Caco-2 (cell line): ENCODE results near the gene VOPP1. TPM values are rescaled to one million over a fixed set of nuclear protein-coding genes. Genes with fewer than 3 reads are reported as not detected.

Source experiments
- BruUV-seq: library from RNA; stranded (reverse); fragments of 400-500 nt; replicated peaks from 2 replicates; lab custom pipeline; 2021; lab: Mats Ljungman, UMichigan
- CTCF ChIA-PET: fragments of 300-600 bp; sonication (Branson Sonifier 250); formaldehyde crosslinking; loops from one replicate; lab custom pipeline; 2022; ENCODE audit warnings: antibody characterized with exemption; lab: Charles Lee
- POLR2A ChIA-PET: fragments of 300-600 bp; sonication (Branson Sonifier 250); formaldehyde crosslinking; loops from one replicate; lab custom pipeline; 2022; ENCODE audit warnings: antibody characterized with exemption; lab: Charles Lee
- DNase-seq, 2 experiments: peaks; one replicate each; pipeline versions ENCODE4 v3.0.0 to v3.0.0-alpha.2; 2020 to 2022
- H3K27me3 ChIP-seq: replicated peaks from 2 replicates; pipeline ENCODE4 v1.6.0; 2011; ENCODE audit warnings: low read length; ENCODE audit not compliant: control insufficient read depth, insufficient read depth
- H3K36me3 ChIP-seq: 2 replicates; pipeline ENCODE4 v1.5.1; 2011; ENCODE audit warnings: low read length; ENCODE audit not compliant: control insufficient read depth, insufficient read depth
- H3K4me1 ChIP-seq: fragments of 250-450 bp; sonication (Bioruptor Pico); 2 replicates; pipeline ENCODE4 v1.5.1; 2020; ENCODE audit warnings: mild to moderate bottlenecking
- H3K4me3 ChIP-seq: 2 replicates; pipeline ENCODE4 v1.5.1; 2011; ENCODE audit warnings: low read depth, mild to moderate bottlenecking, control low read depth, low read length
- H3K9me3 ChIP-seq: fragments of 250-450 bp; sonication (Bioruptor Pico); 2 replicates; pipeline ENCODE4 v1.5.1; 2020; ENCODE audit warnings: mild to moderate bottlenecking, moderate library complexity
- H3K27ac Mint-ChIP-seq: one replicate; pipeline ENCODE4 v1.8.0; 2022; ENCODE audit warnings: mixed read lengths; ENCODE audit not compliant: unreplicated experiment
- H3K27me3 Mint-ChIP-seq: one replicate; pipeline ENCODE4 v1.8.0; 2022; ENCODE audit warnings: mixed read lengths; ENCODE audit not compliant: insufficient read depth, unreplicated experiment
- H3K36me3 Mint-ChIP-seq: one replicate; pipeline ENCODE4 v1.8.0; 2022; ENCODE audit warnings: mild to moderate bottlenecking, mixed read lengths; ENCODE audit not compliant: insufficient read depth, unreplicated experiment
- H3K4me1 Mint-ChIP-seq: one replicate; pipeline ENCODE4 v1.8.0; 2022; ENCODE audit warnings: low read depth, mixed read lengths; ENCODE audit not compliant: unreplicated experiment
- H3K4me3 Mint-ChIP-seq: one replicate; pipeline ENCODE4 v1.8.0; 2022; ENCODE audit warnings: mild to moderate bottlenecking, moderate library complexity, mixed read lengths; ENCODE audit not compliant: unreplicated experiment
- H3K9me3 Mint-ChIP-seq: one replicate; pipeline ENCODE4 v1.8.0; 2022; ENCODE audit warnings: mixed read lengths; ENCODE audit not compliant: unreplicated experiment
- intact Hi-C: fragments of 100-400 bp; cut with micrococcal nuclease; formaldehyde crosslinking; loops from one replicate; pipeline ENCODE4 v1.10.0; 2022; ENCODE audit not compliant: unreplicated experiment
- total RNA-seq: library from RNA; stranded (reverse); gene quantifications from 2 replicates; pipeline ENCODE4 v1.2.3, GENCODE V29; 2022
- TF ChIP-seq, protein P1 (sequence below), 2 experiments: fragments of 200-600 bp in 1 of 2; IDR thresholded peaks; 1 replicate in 1 of 2; 2 replicates in 1 of 2; pipeline versions ENCODE4 v1.5.1 to v1.8.0; 2011 to 2022; ENCODE audit warnings: antibody characterized with exemption in 1 of 2, control low read depth in 1 of 2, inconsistent platforms in 1 of 2, low read depth in 1 of 2, low read length in 1 of 2, mild to moderate bottlenecking in 1 of 2, moderate library complexity in 1 of 2; ENCODE audit not compliant: insufficient read depth in 1 of 2, severe bottlenecking in 1 of 2, unreplicated experiment in 1 of 2

VOPP1 gene
- total RNA-seq, 1 experiment from 2014 or later, result 46.8 TPM

DNA sequence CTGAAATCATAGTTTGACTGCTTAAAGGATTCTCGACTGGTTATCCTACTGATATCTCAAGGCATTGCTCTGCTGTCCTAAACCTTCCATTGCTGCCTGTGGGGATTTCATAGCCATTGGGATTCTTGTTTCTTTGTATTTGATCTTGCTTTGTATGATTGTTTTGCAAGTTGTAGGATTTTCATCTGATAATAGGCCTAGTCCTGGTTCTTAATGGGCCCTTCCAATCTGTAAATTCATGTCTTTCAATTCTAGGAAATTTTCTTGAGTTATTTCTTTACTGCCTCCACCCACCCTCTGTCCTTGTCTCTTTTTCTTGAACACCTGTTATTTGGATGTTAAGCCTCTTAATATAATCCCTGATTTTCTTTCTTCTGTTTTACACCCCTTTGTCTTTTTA lies 134.9 kb downstream of the VOPP1 start:
- POLR2A ChIA-PET, result no interaction called here
- Mint-ChIP-seq H3K4me1 (no peaks in the 10 kb centered on the region), H3K4me3 (no peak overlapping the region), H3K36me3 (no peaks in the 10 kb centered on the region), H3K27me3 (no peaks in the 10 kb centered on the region), H3K27ac (no peak overlapping the region), H3K9me3 (no peaks in the 10 kb centered on the region)
- TF ChIP-seq, protein P1, sequence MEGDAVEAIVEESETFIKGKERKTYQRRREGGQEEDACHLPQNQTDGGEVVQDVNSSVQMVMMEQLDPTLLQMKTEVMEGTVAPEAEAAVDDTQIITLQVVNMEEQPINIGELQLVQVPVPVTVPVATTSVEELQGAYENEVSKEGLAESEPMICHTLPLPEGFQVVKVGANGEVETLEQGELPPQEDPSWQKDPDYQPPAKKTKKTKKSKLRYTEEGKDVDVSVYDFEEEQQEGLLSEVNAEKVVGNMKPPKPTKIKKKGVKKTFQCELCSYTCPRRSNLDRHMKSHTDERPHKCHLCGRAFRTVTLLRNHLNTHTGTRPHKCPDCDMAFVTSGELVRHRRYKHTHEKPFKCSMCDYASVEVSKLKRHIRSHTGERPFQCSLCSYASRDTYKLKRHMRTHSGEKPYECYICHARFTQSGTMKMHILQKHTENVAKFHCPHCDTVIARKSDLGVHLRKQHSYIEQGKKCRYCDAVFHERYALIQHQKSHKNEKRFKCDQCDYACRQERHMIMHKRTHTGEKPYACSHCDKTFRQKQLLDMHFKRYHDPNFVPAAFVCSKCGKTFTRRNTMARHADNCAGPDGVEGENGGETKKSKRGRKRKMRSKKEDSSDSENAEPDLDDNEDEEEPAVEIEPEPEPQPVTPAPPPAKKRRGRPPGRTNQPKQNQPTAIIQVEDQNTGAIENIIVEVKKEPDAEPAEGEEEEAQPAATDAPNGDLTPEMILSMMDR (IDR thresholded peaks at IDR 0.05; ENCODE audit: insufficient read depth in 1 of 2, low read depth in 1 of 2, low read length in 1 of 2, severe bottlenecking in 1 of 2, unreplicated experiment in 1 of 2), result no peak
- Histone ChIP-seq H3K9me3 (no peaks in the 10 kb centered on the region), H3K4me1 (no peaks in the 10 kb centered on the region), H3K4me3 (no peak overlapping the region), H3K27me3 (no peaks in the 10 kb centered on the region), H3K36me3 (no peaks in the 10 kb centered on the region)
- DNase-seq, result no peak
- no TSS peak for BruUV-seq
- CTCF ChIA-PET, result no interaction called here
- intact Hi-C loops, result loop anchor here (10.0 kb wide), 1 partner anchor 77 kb away; no protein-coding TSS in a partner anchor

DNA sequence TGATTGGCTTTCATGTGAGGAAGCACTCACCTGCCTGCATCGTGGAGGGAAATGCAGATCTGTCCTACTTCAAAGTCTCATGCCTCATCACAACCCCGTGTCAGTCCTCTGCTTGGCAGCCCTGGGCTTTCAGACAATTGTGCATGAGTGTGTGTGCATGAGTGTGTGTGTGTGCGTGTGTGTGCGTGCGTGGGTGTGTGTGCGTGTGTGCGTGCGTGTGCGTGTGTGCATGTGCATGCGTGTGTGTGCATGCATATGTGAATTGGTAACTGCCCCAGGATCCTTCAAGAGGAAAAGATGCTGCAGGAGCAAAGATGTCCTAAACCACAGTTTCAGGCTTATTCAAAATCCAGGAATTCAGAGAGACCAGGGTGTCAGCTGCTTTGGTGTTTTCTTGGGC lies 135.8 kb downstream of the VOPP1 start:
- ChIA-PET POLR2A (no interaction called here), CTCF (no interaction called here)
- H3K4me1 Mint-ChIP-seq, result no peaks in the 10 kb centered on the region
- H3K27me3 ChIP-seq, result no peaks in the 10 kb centered on the region
- no peaks in the 10 kb centered on the region for H3K36me3 Mint-ChIP-seq
- no peaks in the 10 kb centered on the region for H3K27me3 Mint-ChIP-seq
- no peaks in the 10 kb centered on the region for H3K36me3 ChIP-seq
- no TSS peak for BruUV-seq
- H3K4me3 Mint-ChIP-seq, result no peak overlapping the region
- H3K9me3 ChIP-seq, result no peaks in the 10 kb centered on the region
- no peak for DNase-seq
- H3K9me3 Mint-ChIP-seq, result no peaks in the 10 kb centered on the region
- intact Hi-C loops, result loop anchor here (10.0 kb wide), 1 partner anchor 78 kb away; no protein-coding TSS in a partner anchor
- TF ChIP-seq, protein P1 (IDR thresholded peaks at IDR 0.05; ENCODE audit: insufficient read depth in 1 of 2, low read depth in 1 of 2, low read length in 1 of 2, severe bottlenecking in 1 of 2, unreplicated experiment in 1 of 2), result no peak
- no peaks in the 10 kb centered on the region for H3K4me1 ChIP-seq
- H3K4me3 ChIP-seq, result no peak overlapping the region
- H3K27ac Mint-ChIP-seq, result no peak overlapping the region

DNA sequence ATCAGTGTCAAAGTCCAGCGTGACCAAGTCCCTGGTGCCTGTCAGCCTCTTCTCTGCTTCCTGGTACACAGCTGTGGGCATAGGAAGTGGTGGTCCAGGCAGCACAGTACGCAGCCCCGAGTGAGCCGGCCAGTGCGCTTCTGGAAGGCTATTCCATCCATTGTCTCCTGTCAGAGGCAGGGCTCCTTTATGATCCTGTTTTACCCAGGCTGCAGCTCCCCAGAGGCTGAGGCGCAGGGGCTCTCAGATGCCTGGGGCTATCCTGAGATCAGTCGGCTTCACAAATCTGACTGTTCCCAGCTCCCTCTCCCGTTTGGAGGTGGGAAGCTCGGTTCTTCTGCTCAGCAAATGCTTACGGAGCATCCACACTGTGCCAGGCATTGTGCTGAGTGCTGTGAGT lies 136.8 kb downstream of the VOPP1 start:
- CTCF ChIA-PET, result interaction anchor here (1.0 kb wide), 1 partner anchor 99 kb away, joined by 3 read pairs; no protein-coding TSS in a partner anchor
- POLR2A ChIA-PET, result no interaction called here
- Mint-ChIP-seq H3K36me3 (no peaks in the 10 kb centered on the region), H3K4me1 (no peaks in the 10 kb centered on the region), H3K9me3 (no peaks in the 10 kb centered on the region), H3K4me3 (no peak overlapping the region), H3K27me3 (no peaks in the 10 kb centered on the region), H3K27ac (no peak overlapping the region)
- no peak for DNase-seq
- H3K4me3 ChIP-seq, result no peak overlapping the region
- H3K27me3 ChIP-seq, result no peaks in the 10 kb centered on the region
- no peaks in the 10 kb centered on the region for H3K4me1 ChIP-seq
- intact Hi-C loops, result loop anchor here (10.0 kb wide), 1 partner anchor 79 kb away; no protein-coding TSS in a partner anchor
- no peaks in the 10 kb centered on the region for H3K9me3 ChIP-seq
- no peaks in the 10 kb centered on the region for H3K36me3 ChIP-seq
- TF ChIP-seq, protein P1 (IDR thresholded peaks at IDR 0.05; ENCODE audit: insufficient read depth in 1 of 2, low read depth in 1 of 2, low read length in 1 of 2, severe bottlenecking in 1 of 2, unreplicated experiment in 1 of 2), result no peak
- no TSS peak for BruUV-seq
